Stimulated activated naive CD4-positive, alpha-beta T cell (primary cell): ENCODE data around the gene HPCAL1.
"Not testable (repeated sequence)": the region's sequence is repeated elsewhere in the genome, so short reads cannot be mapped to it uniquely, and the experiment has no call there.

ENCODE experiments used
- DNase-seq, 6 experiments: peaks; one replicate each; lab custom pipeline; 2025; lab: John Stamatoyannopoulos, UW

HPCAL1 gene

DNA sequence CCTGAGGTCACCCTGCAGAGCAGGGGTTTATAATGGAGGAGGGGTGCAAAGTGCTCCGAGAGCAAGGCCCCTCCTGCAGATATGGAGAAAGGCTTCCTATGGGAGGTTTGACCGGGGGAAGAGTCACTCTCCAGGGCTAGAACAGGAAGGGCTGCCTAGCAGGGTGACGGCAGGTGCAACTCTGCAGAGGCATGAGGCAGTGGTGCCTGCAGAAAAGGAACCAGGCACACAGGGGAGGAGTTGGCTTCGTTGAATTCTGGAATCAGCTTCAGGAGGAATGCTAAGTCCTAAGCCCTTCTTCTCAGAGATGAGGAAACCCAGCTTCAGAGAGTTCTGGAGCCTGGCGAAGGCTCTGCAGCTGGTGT is 17.5 kb upstream of the HPCAL1 start:
- DNase-seq = no peak

- no peak for DNase-seq
Measured at GRCh38 chr2:10285556-10286198, 17.0 kb upstream of the HPCAL1 start.

GRCh38 chr2:10286216-10287037 is 16.3 kb upstream of the HPCAL1 start:
- no peak for DNase-seq

DNA sequence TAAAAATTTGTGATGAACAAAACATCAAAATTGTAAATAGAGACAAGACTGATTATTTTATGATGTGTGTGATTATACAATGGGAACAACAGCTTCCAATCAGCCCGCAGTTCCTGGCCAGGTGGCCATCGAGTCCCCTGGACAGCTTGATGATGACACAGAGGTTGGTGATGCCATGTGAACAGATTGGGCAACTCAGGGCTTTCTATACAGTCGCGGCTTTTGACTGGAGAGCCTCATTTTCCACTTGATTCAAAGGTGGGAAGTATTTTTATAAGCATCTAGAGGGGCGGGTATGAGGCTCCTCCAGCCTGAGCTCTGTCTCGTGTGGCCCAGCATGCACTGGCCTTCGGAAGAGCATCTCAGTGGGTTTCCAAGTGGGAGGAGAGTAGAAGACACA is 14.9 kb upstream of the HPCAL1 start:
- no peak for DNase-seq

- no peak for DNase-seq
Measured at GRCh38 chr2:10288606-10289005, 14.1 kb upstream of the HPCAL1 start.

- DNase-seq = no peak
Measured at GRCh38 chr2:10289352-10289751, 13.4 kb upstream of the HPCAL1 start.

DNA sequence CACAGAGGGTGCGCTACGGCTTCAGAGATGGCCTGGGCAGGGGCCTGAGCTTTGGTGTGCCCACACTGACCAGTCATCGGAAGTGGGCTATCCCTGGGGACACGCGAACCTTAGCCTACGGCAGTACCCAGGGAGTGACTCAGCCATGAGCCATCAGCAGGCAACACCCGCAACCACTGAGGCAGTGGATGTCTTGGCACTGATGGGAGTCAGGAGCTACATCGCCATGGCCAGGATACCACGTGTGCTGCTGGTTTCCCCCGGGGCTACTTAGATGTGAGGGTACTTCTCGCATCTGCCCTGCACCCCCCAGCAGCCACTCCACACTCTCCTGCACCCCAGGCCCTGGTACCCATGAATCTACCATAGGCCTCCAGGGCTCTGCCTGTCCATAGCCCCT is 12.8 kb upstream of the HPCAL1 start:
- DNase-seq = no peak

- DNase-seq = not testable (repeated sequence)
Measured at GRCh38 chr2:10291376-10291775, 11.3 kb upstream of the HPCAL1 start.

- no peak for DNase-seq
Measured at GRCh38 chr2:10292033-10292432, 10.7 kb upstream of the HPCAL1 start.

GRCh38 chr2:10293603-10294002 is 9.1 kb upstream of the HPCAL1 start:
- DNase-seq = no peak

DNA sequence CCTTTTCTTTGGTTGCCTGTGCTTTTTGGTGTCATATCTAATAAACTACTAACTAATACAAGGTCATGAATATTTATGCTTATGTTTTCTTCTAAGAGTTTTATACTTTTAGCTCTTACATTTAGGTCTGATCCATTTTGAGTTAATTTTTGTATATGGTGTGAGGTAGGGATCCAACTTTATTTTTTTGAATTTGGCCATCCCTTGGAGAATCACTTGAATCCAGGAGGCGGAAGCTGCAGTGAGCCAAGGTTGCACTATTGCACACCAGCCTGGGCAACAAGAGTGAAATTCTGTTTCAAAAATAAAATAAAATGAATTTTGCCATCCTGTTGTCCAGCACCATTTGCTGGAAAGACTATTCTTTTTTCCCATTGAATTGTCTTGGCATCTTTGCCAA is 8.6 kb upstream of the HPCAL1 start:
- no peak for DNase-seq

- not testable (repeated sequence) for DNase-seq
Measured at GRCh38 chr2:10295649-10296048, 7.1 kb upstream of the HPCAL1 start.

DNA sequence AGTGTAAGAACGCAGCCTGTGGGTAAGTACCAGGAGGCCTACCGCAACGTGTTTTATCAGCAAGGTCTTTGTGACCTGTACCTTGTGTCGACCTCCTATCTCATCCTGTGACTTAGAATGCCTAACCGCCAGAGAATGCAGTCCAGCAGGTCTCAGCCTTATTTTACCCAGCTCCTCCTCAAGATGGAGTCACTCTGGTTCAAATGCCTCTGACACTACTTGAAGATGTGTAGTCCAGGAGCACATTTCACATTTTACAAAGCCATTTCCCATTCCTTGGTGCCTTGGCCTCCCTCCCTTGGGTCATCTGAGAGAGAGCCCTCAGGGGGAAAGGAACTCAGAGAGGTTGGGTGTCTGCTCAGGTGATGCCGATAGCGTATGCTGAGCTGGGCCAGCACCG is 6.6 kb upstream of the HPCAL1 start:
- DNase-seq = no peak

GRCh38 chr2:10297191-10297830 is 5.4 kb upstream of the HPCAL1 start:
- DNase-seq = no peak

DNA sequence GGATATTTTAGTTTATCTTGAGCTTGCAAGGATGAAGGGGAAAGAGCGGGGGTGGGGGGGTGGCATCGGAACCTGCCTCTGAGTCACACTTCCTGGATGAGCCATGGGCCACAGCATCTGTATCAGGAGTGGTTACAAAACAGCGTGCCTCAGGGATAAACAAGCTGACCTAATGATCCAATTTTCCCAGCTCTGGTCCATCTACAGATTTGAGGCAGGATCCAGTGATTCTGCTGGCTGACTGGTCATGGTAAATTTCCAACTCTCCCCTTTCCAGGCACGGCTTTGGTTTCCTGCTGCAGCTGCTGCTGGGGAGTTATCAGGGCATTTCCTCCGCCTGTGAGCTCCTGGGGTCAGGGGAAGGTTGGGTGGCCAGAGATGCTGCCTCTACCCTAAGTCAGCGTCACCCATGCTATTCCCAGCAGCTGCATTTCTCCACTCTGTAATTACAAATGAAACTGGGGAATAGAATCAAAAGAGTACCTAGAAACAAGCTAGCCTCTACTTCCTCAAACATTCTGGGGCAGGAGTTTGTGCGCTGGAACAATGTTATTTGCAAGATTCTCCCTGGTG is 4.7 kb upstream of the HPCAL1 start:
- peak in 4 of 6 experiments; percentile 8 to 28 (median 18) for DNase-seq

DNA sequence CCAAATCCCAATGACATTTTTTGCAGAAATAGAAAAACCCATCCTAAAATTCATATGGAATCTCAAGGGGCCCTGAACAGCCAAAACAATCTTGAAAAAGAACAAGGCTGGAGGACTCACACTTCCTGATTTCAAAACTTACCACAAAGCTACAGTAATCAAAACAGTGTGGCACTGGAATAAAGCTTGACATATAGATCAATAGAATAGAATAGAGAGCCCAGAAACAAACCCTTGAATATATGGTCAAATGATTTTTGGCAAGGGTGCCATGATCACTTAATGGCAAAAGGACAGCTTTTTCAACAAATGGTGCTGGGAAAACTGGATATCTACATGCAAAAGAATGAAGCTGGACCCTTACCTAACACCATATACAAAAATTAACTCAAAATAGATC is 3.9 kb upstream of the HPCAL1 start:
- not testable (repeated sequence) for DNase-seq

- peak in 1 of 6 experiments; percentile 14 for DNase-seq
Measured at GRCh38 chr2:10300328-10300920, 2.3 kb upstream of the HPCAL1 start.

GRCh38 chr2:10300997-10301940 is 1.4 kb upstream of the HPCAL1 start:
- peak in 3 of 6 experiments; percentile 38 to 59 (median 38) for DNase-seq

- peak in 5 of 6 experiments; percentile 22 to 59 (median 38) for DNase-seq
Measured at GRCh38 chr2:10301941-10302478, 694 bp upstream of the HPCAL1 start.

- DNase-seq = peak in 4 of 6 experiments; percentile 39 to 64 (median 54)
Measured at GRCh38 chr2:10303181-10303693, 533 bp downstream of the HPCAL1 start.
